GM12878 (cell line): Measurements from ENCODE around the gene CACHD1. TPM values are rescaled to one million over a fixed set of nuclear protein-coding genes. Genes with fewer than 3 reads are reported as not detected.

Source experiments
- ATAC-seq: fragments of 200-7000 bp; cut with Tn5 transposase; 3 replicates; pipeline ENCODE4 v1.9.1; 2020; ENCODE audit warnings: mild to moderate bottlenecking, moderate library complexity
- BruUV-seq: library from RNA; stranded (reverse); fragments of 400-500 nt; replicated peaks from 2 replicates; lab custom pipeline; 2021; lab: Mats Ljungman, UMichigan
- CTCF ChIA-PET: fragments of 300-600 bp; sonication (Branson Sonifier 250); formaldehyde crosslinking; extraction: SDS; loops from one replicate; lab custom pipeline; 2021; ENCODE audit warnings: inconsistent platforms; lab: Yijun Ruan, JAX
- POLR2A ChIA-PET: fragments of 350-600 bp; formaldehyde crosslinking; extraction: SDS; loops from one replicate; lab custom pipeline; 2021; ENCODE audit warnings: inconsistent platforms; lab: Charles Lee
- RAD21 ChIA-PET: fragments of 300-600 bp; sonication (Branson Sonifier 250); formaldehyde crosslinking; loops from one replicate; lab custom pipeline; 2023; ENCODE audit warnings: antibody characterized with exemption; ENCODE audit not compliant: unreplicated experiment; lab: Charles Lee
- SMC1A ChIA-PET: fragments of 300-600 bp; sonication (Branson Sonifier 250); formaldehyde crosslinking; loops from one replicate; lab custom pipeline; 2023; ENCODE audit not compliant: unreplicated experiment, uncharacterized antibody; lab: Charles Lee
- DNase-seq: peaks from one replicate; pipeline ENCODE4 v3.0.0-alpha.2; 2011; ENCODE audit warnings: low read depth, low spot score
- FAIRE-seq: peaks from 3 replicates; lab custom pipeline; 2011; peaks lifted over from hg19 to GRCh38; lab: Jason Lieb, UNC
- H2AFZ ChIP-seq: 2 replicates; pipeline ENCODE4 v1.6.0; 2011; ENCODE audit warnings: low read depth, low read length, control low read depth; ENCODE audit not compliant: control insufficient read depth
- H3K27ac ChIP-seq: 2 replicates; pipeline ENCODE4 v1.5.1; 2011; ENCODE audit warnings: control low read depth; ENCODE audit not compliant: control insufficient read depth, insufficient read depth
- H3K27me3 ChIP-seq, 2 experiments: replicated peaks in 1 of 2; 2 replicates each; pipeline versions ENCODE4 v1.6.0 to v1.6.1; 2011; ENCODE audit warnings: low read length in 1 of 2; ENCODE audit not compliant: control insufficient read depth in 2 of 2, insufficient read depth in 2 of 2
- H3K36me3 ChIP-seq, 2 experiments: 2 replicates each; pipeline ENCODE4 v1.5.1; 2011; ENCODE audit warnings: low read length in 1 of 2; ENCODE audit not compliant: control insufficient read depth in 2 of 2, insufficient read depth in 2 of 2
- H3K4me1 ChIP-seq: 2 replicates; pipeline ENCODE4 v1.6.1; 2011; ENCODE audit warnings: mild to moderate bottlenecking, low read length, moderate library complexity, mixed read lengths; ENCODE audit not compliant: control insufficient read depth, insufficient read depth
- H3K4me2 ChIP-seq: 2 replicates; pipeline ENCODE4 v1.6.0; 2011; ENCODE audit warnings: control low read depth; ENCODE audit not compliant: control insufficient read depth, insufficient read depth
- H3K4me3 ChIP-seq: fragments of 200-600 bp; sonication (generic); 2 replicates; pipeline ENCODE4 v1.5.1; 2016
- H3K79me2 ChIP-seq: 2 replicates; pipeline ENCODE4 v1.6.0; 2011; ENCODE audit warnings: low read length; ENCODE audit not compliant: control insufficient read depth, insufficient read depth
- H3K9ac ChIP-seq: 2 replicates; pipeline ENCODE4 v1.8.0; 2011; ENCODE audit warnings: low read length, control low read depth, mixed read lengths; ENCODE audit not compliant: control insufficient read depth, insufficient read depth
- H3K9me3 ChIP-seq: replicated peaks from 3 replicates; pipeline ENCODE4 v1.5.1; 2011; ENCODE audit warnings: mild to moderate bottlenecking, low read length; ENCODE audit not compliant: control insufficient read depth, insufficient read depth
- H4K20me1 ChIP-seq: 2 replicates; pipeline ENCODE4 v1.6.0; 2011; ENCODE audit not compliant: control insufficient read depth, insufficient read depth
- BHLHE40 ChIP-seq, 2 experiments: fragments of 450-650 bp in 1 of 2; IDR thresholded peaks; 2 replicates each; pipeline ENCODE4 v1.6.1; 2011 to 2017; ENCODE audit warnings: low read depth in 2 of 2, borderline replicate concordance in 1 of 2, improper control_type of control experiment in 1 of 2, low read length in 1 of 2, mild to moderate bottlenecking in 1 of 2
- E4F1 ChIP-seq: fragments of 450-650 bp; IDR thresholded peaks from 2 replicates; pipeline ENCODE4 v1.6.1; 2018; ENCODE audit warnings: borderline replicate concordance, mild to moderate bottlenecking; ENCODE audit not compliant: partially characterized antibody
- FOXK2 ChIP-seq: fragments of 450-650 bp; IDR thresholded peaks from 2 replicates; pipeline ENCODE4 v1.6.1; 2017; ENCODE audit warnings: mild to moderate bottlenecking, moderate library complexity
- HCFC1 ChIP-seq: fragments of 150-350 bp; IDR thresholded peaks from 2 replicates; pipeline ENCODE4 v1.6.1; 2014; ENCODE audit warnings: low read length
- LARP7 ChIP-seq: fragments of 450-650 bp; IDR thresholded peaks from 2 replicates; pipeline ENCODE4 v1.6.1; 2017; ENCODE audit warnings: mild to moderate bottlenecking
- MYB ChIP-seq: fragments of 150-350 bp; IDR thresholded peaks from 2 replicates; pipeline ENCODE4 v1.6.1; 2014; ENCODE audit warnings: mild to moderate bottlenecking, low read depth, low read length, borderline replicate concordance
- NFXL1 ChIP-seq: fragments of 450-650 bp; IDR thresholded peaks from 2 replicates; pipeline ENCODE4 v1.6.1; 2017; ENCODE audit warnings: antibody characterized with exemption, mild to moderate bottlenecking, borderline replicate concordance
- RCOR1 ChIP-seq: conservative IDR thresholded peaks from 2 replicates; pipeline ENCODE4 v1.6.1; 2012; ENCODE audit warnings: low read depth, low read length, improper control_type of control experiment
- RUNX3 ChIP-seq: IDR thresholded peaks from 2 replicates; pipeline ENCODE4 v1.6.1; 2012; ENCODE audit warnings: low read length, inconsistent platforms
- STAT1 ChIP-seq: fragments of 450-650 bp; conservative IDR thresholded peaks from 2 replicates; pipeline ENCODE4 v1.6.1; 2014; ENCODE audit warnings: antibody characterized with exemption, mild to moderate bottlenecking
- WGBS: methylation state at CpG from one replicate; pipeline ENCODE4 v1.1.6; 2016; ENCODE audit warnings: low lambda C conversion rate; ENCODE audit not compliant: insufficient replicate concordance, insufficient coverage; ENCODE audit errors: missing lambda C conversion rate; 5-methylcytosine and 5-hydroxymethylcytosine counted together
- in situ Hi-C: fragments of 300-500 bp; cut with MboI; formaldehyde crosslinking; loops from 9 replicates; pipeline ENCODE4 v1.14.3; 2018; ENCODE audit warnings: mixed read lengths
- intact Hi-C: fragments of 100-400 bp; cut with micrococcal nuclease; formaldehyde crosslinking; loops from one replicate; pipeline ENCODE4 v1.14.2; 2022; ENCODE audit not compliant: unreplicated experiment
- polyA plus RNA-seq, 11 experiments: library from polyadenylated mRNA; depleted of rRNA in 4 of 11; unstranded in 6 of 11; stranded (reverse) in 5 of 11; fragments of >200 nt; fragmentation: Nextera tagmentation in 4 of 11; fragmentation: Illumina TruSeq in 1 of 11; extraction: Ambion mirVana in 4 of 11; extraction: Trizol in 1 of 11; gene quantifications; 1 replicate in 1 of 11; 2 replicates in 10 of 11; pipeline versions ENCODE4 v1.2.1 to v1.2.3, GENCODE V29; 2011 to 2016; ENCODE audit warnings: inconsistent platforms in 2 of 11, missing spikeins in 2 of 11, low read depth in 1 of 11
- total RNA-seq, 4 experiments: library from RNA; depleted of rRNA in 3 of 4; stranded (reverse); fragments of >200 nt in 3 of 4; fragmentation: Illumina TruSeq in 1 of 4; extraction: Trizol in 1 of 4; gene quantifications; 2 replicates each; pipeline versions ENCODE4 v1.2.1 to v1.2.3, GENCODE V29; 2013 to 2021

CACHD1 gene
- total and polyA plus RNA-seq, 10 of the 15 experiments (the other 5 are each of a cell fraction or from before 2014, with no cell fraction given), result 0.03 TPM; not detected in 9

GRCh38 chr1:64659478-64660138, 189.7 kb downstream of the CACHD1 start:
- ChIA-PET POLR2A (no interaction called here), SMC1A (no interaction called here), RAD21 (no interaction called here), CTCF (interaction anchor here (2.5 kb wide), 1 partner anchor 16 kb away, joined by 10 read pairs; no protein-coding TSS in a partner anchor)
- H2AFZ ChIP-seq, result no peak overlapping the region
- H3K79me2 ChIP-seq, result no peaks in the 10 kb centered on the region
- H3K27me3 ChIP-seq, result no peaks in the 10 kb centered on the region
- BruUV-seq, result no TSS peak
- FAIRE-seq, result no peak
- TF ChIP-seq RCOR1 (no peak), BHLHE40 (IDR thresholded peaks at IDR 0.05; ENCODE audit: borderline replicate concordance in 1 of 2, low read depth in 2 of 2, low read length in 1 of 2) (no peak), HCFC1 (no peak), MYB (no peak), LARP7 (no peak), E4F1 (no peak), FOXK2 (no peak), STAT1 (no peak), RUNX3 (no peak), NFXL1 (no peak)
- no peaks in the 10 kb centered on the region for H4K20me1 ChIP-seq
- no peaks in the 10 kb centered on the region for H3K36me3 ChIP-seq
- H3K27ac ChIP-seq, result no peak overlapping the region
- DNase-seq, result no peak
- H3K9ac ChIP-seq, result no peak overlapping the region
- no peaks in the 10 kb centered on the region for H3K4me1 ChIP-seq
- H3K9me3 ChIP-seq, result no peaks in the 10 kb centered on the region
- WGBS, result 0% methylated on average over 6 of the region's 6 CpGs
- H3K4me2 ChIP-seq, result no peak overlapping the region
- no peak for ATAC-seq
- H3K4me3 ChIP-seq, result no peak overlapping the region
- in situ Hi-C loops (no loop called here), intact Hi-C loops (no loop called here)
